ENCODE measurements around the gene COL11A2.

DNA sequence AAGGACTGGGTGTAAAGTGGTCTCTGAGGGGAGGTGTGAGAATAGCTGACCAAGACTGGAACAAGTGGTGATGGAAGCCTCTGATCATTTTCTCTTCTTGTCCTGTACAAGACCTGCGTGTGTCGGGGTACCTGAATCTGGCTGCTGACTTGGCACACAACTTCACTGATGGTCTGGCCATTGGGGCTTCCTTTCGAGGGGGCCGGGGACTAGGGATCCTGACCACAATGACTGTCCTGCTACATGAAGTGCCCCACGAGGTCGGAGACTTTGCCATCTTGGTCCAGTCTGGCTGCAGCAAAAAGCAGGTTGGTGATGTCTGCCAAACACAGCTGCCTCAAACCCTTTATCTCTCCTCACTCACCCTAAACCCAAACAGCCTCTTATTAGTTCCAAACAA is 10.5 kb upstream of the COL11A2 start:
- TF ChIP-seq CTCF (IDR thresholded peaks at IDR 0.05) (no peak), POLR2A (IDR thresholded peaks at IDR 0.05) (no peak)
